GM21528 (cell line): Measurements from ENCODE around the gene MED27.
"Not testable (repeated sequence)": the region's sequence is repeated elsewhere in the genome, so short reads cannot be mapped to it uniquely, and the experiment has no call there.

Source experiments
- ATAC-seq: cut with Tn5 transposase; IDR thresholded peaks from one replicate; pipeline ENCODE4 v1.9.1; 2021; ENCODE audit warnings: mild to moderate bottlenecking, moderate library complexity; ENCODE audit not compliant: unreplicated experiment, low FRiP score

The MED27 gene

DNA sequence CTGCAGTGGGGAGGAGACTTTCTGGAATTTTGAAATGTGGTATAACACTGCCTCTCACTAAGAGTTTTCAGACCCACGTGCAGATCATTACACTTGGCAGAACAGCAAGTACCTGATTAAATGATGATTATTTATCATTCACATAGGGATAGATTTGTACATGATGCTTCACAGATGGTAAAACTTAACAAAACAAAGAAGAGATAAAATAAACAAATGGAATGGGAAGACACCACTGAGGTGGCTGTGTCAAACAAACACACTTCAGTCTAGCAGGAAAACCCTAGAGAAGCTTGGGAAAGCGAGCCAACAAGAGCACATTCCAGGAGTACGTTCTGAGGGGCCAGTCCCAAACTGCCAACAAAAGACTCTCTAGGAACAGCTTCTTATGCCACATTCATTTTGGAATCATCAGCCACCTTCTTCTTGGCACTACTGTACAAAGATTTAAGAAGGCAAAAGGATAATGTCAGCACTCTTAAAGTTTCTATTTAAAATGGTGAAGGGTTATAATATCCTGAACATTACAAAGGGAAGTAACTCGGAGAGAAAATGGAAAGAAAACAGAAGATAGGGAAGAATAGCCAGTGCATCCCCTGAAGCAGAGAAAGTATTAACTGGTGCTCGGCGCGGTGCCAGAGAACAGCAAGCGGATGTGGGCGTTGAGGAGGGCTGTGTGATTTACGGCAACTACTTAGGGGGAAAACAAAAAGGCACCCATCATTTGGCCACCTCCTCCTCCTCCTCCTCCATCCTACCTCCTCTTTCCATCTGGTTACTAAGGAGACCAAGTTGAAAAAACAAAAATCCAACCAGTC lies 1.6 kb downstream of the MED27 start:
- no peak for ATAC-seq

DNA sequence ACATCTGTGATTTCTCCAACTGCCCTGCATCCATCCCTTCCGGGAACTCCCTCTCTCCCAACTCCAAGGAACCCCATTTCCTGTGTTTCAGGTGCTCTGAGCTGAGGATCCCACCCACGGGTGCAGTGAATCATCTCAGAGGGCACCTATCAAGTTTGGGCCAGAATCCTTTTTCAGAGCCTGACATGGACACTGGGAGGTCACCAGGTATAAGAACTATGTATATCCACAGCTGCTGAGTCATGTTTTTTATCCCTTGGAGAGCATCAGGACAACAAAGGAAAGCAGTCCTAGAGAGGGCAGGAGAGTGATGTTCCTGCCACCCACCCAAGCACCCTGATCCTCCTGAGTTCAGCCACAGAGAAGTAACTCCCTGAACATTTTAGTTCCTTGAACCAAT lies 3.8 kb downstream of the MED27 start:
- ATAC-seq: no peak

DNA sequence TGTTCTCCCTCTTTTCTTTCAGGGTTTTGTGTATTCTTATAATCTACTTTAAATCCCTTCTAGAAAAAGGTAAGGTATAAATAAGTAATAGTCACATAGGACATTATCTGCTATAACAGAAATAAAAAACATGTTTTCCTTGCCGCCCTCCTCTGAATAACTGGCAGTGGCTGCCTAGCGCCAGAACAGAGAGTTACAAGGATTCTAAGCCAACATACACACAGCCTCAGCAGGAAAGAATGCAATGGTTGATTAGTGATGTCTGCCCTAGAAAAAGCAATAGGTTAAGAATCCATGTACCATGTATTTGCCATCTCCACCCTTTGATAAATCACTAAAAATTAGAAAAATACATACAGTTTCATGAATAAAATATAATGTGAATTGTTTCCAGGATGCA lies 4.9 kb downstream of the MED27 start:
- no peak for ATAC-seq

DNA sequence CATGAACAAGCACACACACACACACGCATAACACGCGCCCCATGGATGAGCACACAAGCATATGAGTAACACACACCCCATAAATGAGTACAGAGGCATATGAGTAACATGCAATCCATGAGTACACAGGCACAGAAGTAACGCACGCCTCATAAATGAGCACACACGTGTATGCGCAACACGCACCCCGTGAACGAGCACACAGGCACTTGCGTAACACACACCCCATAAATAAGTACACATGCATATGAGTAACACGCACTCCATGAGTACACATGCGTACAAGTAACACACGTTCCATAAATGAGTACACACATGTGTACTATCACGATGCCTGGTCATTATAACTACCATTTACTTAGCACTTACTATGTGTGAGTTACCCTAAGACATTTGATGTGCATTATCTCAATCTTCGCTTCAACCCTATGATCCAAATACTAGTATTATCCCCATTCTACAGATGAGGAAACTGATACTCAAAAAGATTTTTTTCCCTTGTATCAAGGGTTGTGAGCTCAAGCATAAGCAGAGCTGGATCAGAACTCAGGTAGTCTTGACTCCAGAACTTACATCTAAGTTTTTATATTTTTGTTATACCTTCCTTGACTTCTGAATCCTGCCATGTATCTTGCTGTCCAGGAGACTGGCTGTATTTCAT lies 7.7 kb downstream of the MED27 start:
- no peak for ATAC-seq

DNA sequence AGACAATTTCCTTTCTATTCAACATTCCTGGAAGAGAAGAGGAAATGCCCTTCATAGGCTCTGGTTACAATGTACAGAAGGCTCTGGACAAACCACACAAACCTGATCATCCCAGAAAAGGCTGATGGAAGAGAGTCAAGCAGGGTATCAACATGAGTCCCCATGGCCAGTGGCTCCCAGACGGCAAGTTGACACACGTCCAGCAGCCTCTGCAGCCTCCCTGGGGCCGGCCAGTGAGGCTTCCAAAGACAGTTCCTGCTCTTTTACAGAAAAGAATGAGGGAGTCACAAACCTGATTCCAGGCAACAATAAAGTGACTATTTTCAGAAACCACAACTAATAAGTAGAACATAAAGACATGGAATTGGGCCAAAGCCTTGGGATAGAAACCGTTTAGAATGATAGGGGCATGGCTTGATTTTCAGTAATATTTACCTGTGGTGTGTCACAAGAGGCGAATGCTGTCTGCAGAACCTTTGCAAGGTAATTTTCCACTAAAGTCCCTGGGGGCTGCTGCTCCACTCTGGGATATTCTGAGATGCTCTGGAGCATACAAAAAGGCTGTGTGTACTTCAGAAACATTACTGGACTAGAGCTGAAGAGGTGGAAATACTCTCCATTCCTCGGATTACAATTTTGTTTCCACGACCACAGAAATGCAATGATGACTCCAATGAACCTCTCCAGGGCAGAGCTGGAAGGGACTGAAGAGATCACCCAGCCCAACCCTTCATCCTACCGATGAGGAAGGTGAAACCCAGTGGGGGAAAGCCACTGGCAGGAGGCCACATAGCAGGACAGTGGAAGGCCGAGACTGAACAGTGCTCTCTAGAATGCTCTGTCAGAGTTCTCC lies 10.4 kb downstream of the MED27 start:
- no peak for ATAC-seq

DNA sequence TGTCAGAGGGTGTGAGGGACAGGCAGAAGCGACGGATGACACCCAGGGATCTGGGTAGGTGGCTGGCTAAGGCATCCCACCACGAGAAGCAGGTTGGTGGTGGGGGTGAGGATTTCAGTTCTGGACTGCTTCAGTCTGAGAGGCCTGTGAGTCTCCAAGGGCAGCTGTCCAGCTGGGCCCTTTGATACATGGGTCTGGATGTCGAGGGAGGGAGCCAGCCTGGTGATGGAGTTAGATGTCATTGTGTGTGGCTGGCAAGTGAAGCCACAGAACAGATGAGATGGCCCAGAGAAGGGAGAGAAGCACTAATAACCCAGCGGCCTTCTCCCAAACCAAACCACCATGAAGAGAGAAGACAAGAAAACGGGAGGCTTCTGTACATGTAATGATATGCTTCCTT lies 11.1 kb downstream of the MED27 start:
- no peak for ATAC-seq

DNA sequence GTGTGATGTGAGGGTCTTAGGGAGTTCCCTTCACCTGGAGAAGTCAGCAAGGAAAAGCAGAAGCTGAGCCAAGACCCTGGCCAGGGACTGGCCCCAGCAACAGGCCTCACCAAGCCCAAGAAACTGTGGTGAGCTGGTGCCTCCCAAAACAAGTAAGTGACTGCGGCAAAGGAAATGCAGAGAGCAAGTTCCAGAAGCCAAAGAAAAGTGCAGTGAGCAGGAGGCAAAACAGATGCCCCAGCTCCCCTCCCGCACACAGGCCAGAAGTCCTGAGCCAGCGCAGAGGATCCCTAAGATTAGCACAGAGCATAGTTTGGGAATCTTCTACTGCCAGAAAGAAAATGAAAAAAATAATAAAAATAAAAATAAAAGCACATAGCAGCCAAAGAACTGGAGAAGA lies 13.2 kb downstream of the MED27 start:
- no peak for ATAC-seq

DNA sequence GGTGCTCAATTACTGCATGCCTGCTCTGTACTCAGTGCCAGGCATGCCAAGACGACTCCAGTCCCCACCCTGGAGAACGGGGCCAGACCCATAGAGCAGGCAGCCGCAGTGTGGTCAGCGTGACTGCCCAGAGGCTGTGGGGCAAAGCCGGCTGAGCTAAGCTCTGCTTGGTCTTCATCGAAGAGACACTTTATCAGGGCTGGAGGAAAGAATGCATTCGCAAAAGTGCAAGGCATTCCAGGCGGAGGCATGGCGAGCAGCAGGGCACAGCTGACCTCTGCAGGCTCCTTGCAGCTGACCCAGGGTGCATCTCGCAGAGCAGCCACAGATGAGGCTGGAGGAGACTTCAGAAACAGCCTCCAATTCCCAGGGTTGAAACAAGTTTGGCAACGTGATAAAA lies 13.6 kb downstream of the MED27 start:
- ATAC-seq: no peak

DNA sequence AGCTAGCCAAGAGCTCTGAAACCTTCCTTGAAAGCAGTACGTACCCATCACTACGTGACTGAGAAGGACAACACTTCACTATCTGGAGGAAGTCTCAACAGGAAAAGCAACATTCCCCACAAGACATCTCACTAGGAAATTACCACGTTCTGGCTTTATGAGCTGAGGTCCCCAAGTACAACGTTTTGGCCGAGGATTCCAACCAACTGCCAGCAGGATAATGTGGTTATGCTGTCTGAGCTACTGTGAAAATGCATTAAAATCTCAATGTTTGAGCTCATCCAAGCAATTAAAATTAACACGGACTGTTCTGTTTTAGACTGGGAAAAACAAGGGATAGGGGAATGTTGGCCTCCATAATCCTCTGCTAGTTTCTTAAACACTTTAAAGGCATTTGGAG lies 16.4 kb downstream of the MED27 start:
- ATAC-seq: no peak

DNA sequence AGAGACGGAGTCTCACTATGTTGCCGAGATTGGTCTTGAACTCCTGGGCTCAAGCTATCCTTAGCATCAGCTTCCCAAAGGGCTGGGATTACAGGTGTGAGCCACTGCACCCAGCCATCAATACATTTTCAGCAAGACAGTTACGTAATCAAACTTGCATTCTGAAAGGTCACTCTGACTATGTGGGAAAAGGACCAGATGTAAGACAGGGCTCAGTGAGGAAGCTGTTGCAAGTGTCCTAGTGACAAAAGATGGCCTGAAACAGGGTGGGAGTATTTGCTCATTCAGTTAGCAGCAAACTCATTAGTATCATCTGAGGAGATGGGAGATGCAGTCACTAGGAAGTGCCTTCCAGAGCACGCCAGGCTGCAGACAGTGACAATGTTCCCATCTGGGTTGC lies 16.9 kb downstream of the MED27 start:
- no peak for ATAC-seq

DNA sequence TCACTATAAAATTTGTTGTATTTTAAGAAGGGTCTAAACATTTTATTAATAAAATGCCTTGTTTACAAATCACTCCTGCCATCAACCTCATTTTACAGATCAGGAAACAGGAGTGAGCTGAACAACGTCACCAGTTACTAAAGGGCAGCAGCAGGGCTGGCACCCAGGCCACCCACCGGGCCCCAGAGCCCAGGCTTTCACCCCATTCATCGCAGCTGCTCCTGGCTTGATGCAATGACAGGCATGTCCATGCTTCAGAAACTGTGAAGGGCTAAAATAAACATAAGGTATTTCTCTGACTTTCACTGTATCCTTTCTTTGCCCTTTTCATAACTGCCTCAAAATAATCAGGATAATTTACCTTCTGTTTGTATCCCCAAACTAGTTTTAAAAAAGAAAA lies 18.1 kb downstream of the MED27 start:
- no peak for ATAC-seq

DNA sequence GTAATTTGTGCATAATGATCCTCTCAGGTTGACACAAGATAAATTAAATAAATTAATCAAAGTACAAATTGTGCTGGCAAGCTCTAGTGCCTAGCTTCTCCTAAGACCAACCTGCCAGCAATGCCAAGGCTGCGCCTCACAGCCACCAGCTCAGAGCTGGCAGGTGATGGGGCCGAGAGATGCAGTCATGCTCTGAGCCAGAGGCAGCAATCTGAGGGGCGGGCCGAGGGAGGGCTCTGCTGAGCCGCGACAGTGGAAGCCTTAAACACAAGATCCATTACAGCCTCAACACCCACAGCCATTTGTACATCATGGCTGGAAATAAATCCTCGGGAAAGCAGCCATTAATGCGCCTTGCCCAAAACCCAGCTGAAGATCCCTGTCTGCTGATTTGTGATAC lies 20.3 kb downstream of the MED27 start:
- no peak for ATAC-seq

DNA sequence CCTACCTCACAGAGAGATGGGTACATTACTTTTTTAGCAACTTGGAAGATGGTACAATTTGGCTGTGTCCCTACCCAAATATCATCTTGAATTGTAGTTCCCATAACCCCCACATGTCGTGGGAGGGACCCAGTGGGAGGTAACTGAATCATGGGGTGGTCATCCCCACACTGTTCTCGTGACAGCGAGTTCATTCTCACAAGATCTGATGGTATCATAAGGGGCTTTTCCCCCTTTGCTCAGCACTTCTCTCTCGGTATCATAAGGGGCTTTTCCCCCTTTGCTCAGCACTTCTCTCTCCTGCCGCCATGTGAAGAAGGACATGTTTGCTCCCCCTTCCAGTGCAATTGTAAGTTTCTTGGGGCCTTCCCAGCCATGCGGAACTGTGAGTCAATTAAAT lies 21.4 kb downstream of the MED27 start:
- ATAC-seq: not testable (repeated sequence)

DNA sequence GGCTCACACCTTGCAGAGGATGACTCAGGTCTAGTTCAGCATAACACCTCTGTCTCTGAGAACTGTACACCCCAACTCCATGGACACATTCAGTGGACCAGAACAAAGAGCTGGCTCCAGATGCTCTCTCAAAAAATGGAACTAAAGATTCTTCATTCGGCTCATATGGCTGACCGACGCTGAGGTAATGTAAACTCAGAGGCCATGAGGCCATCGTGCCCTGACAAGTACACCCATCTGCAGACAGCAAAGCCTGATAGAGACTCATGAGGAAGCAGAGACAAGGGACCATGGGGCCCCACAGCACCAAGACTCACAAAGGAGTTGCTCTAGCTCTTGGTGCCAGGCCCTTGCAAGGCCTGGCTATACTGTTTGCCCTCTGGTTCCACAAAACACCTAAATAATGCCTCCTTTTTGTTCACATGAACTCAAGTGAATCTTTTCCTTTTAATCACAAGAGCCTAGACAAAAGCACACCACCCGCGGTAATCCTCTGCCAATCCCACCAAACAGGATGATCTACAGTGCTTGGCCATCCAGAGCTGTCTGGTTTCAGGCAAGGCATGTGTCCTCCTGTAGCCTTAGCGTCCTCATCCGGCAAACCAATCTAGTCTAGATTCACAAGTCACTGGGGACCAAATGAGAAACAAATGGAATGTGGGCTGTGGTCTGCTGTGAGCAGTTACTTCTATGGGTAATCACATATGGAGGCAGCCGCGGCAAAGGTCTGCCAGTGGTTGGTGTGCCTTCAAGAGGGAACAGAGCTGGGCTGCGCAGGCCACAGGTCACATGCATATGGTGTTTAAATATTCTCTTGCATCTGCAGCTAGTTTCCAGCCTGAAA lies 22.7 kb downstream of the MED27 start:
- no peak for ATAC-seq

DNA sequence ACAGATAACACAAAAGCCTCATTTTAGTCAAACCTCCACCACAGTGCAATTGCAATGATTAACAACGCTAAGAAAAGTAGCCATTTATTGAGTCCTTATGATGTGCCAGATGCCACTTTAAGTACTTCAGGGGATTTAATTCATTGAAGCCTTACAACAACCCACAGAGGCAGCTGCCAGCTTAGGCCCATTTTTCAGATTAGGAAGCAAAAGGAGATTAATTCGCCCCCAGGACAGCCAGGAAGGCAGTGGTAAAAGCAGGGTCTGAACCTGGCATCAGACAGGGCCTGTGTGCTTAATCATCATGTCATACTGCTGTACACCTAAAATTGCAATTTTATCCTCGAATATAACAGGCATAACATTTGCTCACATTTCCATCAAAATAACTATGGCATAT lies 23.9 kb downstream of the MED27 start:
- no peak for ATAC-seq

DNA sequence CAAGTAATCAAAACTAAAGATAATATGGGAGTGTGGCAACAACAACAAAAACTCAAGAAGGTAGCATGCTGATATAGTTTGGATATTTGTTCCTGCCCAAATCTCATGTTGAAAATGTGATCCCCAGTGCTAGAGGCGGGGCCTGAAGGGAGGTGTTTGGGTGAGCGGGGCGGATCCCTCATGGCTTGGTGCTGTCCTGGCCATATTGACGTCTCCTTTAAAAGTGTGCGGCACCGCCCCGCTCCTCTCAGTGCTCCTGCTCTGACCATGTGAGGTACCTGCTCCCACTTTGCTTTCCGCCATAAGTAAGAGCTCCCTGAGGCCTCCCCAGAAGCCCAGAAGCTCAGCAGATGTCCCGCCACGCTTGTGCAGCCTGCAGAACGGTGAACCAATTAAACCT lies 25.6 kb downstream of the MED27 start:
- no peak for ATAC-seq

DNA sequence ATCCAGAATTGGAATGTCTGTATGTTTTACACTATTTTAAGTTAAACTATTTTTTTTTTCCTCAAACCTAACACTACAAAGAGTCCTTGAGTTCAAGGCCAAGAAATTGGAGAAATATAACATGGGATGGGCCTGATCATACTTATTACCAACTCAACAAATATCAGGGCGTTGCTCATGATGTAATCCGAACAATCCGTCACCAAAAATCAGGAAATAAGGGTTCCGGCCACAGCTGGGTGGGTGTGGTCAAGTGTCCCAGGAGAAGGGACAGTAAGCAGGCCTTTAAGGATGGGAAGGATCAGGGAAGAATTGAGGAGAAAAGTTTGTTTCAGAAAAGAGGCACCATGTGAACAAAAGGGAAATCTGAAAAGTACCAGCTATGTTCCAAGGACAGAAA lies 29.8 kb downstream of the MED27 start:
- no peak for ATAC-seq

DNA sequence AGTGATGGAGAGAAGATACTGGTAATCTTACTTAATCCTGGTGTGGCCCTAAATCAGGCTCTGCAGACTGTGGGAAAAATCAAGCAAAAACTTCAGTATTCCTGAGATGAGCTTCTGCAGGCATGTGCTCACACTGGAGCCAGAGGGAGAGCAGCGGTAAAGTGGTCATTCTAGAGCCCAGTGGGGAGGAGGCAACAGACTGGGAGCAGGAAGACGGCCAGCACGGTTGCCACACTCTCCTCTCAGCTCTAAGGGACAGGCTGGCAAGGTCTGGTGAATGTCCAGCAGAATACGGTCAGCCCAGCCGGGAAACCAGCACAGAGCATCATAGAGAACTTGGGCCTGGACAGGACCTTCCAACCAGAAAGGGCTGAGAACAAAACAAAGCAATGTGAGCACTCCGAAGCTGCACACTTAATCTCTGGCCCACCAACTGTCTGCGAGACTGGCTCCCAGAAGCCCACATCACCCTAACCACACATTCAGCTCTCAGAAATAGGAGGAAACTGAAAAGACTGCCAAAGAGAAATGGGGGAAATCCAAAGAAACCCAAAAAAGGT lies 30.3 kb downstream of the MED27 start:
- ATAC-seq: no peak

DNA sequence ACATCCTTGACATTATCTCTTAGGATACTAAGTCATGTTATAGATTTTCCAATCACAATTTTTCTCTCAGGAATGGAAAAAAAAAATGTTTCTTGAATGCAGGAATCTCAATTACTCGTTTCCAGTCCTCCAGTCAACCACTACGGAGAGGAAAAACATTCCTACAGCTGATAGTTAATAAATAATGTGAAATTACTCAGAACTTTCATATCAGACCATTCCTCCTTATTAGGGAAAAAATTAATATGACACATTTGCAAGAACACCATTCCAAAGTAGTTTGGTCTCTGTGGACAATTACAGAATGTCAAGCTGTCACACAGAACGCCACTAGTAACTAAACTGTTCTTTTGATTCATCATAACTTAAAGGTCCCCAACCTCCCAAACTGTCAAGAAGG lies 31.5 kb downstream of the MED27 start:
- ATAC-seq: no peak

DNA sequence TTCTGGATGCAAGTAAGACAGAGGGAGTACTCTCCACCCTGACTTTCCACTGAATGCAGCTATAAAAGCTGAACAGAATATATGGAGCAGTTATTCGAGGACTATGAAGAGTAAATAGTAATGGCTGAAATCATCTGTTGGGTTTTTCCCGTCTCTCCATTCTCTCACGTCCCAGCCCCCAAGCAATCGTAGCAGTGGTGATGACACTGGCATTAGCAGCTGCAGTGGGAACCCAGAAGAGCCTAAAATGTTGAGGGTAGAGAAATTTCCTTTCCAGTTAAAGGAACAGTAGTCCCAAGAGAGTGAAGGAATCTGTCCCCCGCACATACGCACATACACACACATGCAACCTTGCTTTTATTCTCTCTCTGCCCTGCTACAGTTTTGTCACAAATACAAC lies 33.2 kb downstream of the MED27 start:
- no peak for ATAC-seq
